ENCODE measurements around the gene KIF21B.

KIF21B gene

DNA sequence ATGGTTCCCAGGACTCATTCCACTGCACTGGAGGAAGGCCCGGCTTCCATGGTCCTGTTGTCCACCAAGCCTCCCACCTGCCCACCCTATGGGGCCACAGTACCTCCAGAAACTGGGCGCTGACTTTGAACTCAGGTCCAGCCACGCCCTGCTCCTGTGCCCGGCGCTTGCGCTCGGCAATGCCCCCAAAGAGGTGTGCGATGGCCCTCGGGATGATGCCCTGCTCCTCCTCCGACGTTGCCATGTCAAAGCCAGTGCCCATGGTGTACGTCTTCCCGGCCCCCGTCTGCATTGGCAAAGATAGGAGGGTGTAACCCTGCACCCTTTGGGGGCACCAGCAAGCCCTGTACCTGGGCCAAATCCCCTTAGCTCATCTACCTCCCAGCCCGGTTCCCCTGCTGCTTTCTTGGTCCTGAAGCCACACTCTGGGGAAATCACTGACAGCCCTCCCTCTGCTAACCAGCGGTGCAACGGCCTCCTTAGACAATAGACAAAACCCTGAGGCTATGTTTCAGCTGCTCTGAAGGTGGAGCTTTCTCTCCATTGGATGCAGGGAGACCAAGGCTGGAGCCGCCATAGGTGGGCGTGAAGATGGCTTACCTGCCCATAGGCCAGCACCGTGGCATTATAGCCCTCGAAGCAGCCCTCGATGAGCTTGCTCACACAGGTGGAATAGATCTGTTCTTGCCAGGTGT is 14.7 kb downstream of the KIF21B start:
- TF ChIP-seq, protein P1, sequence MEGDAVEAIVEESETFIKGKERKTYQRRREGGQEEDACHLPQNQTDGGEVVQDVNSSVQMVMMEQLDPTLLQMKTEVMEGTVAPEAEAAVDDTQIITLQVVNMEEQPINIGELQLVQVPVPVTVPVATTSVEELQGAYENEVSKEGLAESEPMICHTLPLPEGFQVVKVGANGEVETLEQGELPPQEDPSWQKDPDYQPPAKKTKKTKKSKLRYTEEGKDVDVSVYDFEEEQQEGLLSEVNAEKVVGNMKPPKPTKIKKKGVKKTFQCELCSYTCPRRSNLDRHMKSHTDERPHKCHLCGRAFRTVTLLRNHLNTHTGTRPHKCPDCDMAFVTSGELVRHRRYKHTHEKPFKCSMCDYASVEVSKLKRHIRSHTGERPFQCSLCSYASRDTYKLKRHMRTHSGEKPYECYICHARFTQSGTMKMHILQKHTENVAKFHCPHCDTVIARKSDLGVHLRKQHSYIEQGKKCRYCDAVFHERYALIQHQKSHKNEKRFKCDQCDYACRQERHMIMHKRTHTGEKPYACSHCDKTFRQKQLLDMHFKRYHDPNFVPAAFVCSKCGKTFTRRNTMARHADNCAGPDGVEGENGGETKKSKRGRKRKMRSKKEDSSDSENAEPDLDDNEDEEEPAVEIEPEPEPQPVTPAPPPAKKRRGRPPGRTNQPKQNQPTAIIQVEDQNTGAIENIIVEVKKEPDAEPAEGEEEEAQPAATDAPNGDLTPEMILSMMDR (conservative IDR thresholded peaks at IDR 0.05; ENCODE audit: low read length), result no peak
- H3K4me3 ChIP-seq (ENCODE audit: low read length), result no peak overlapping the region
- no peak for DNase-seq (ENCODE audit: low read depth)

DNA sequence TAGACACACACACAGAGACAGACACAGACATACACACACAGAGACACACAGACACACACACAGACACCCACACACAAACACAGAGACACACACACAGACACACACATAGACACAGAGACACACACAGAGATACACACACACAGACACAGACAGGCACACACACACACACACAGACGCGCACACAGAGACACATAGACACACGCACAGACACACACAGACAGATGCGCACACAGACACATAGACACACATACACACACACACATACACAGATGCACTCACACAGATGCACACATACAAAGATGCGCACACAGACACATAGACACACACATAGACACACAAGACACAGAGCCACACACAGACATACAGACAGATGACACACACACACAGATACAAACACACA is 16.0 kb downstream of the KIF21B start:
- DNase-seq (ENCODE audit: low read depth), result no peak
- H3K4me3 ChIP-seq (ENCODE audit: low read length), result no peak overlapping the region
- TF ChIP-seq, protein P1 (conservative IDR thresholded peaks at IDR 0.05; ENCODE audit: low read length), result no peak

DNA sequence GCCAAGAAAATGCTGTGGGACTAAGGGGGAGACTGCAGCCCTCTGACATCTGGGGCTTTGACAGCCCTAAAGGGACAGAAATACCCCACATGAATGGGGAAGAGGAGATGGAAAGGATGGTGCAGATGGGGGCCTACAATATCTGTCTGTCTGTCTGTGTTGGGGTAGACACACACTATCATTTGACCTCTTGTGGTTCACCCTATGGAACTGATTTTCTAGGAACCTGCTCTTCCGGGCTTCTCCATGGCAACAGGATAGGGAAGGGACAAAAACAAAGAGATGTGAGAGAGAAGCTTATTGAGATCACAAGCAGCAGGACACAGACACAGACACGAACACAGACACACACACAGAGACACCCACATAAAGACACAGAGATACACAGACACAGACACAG is 17.1 kb downstream of the KIF21B start:
- H3K4me3 ChIP-seq (ENCODE audit: low read length), result no peak overlapping the region
- TF ChIP-seq, protein P1 (conservative IDR thresholded peaks at IDR 0.05; ENCODE audit: low read length), result no peak
- DNase-seq (ENCODE audit: low read depth), result no peak

DNA sequence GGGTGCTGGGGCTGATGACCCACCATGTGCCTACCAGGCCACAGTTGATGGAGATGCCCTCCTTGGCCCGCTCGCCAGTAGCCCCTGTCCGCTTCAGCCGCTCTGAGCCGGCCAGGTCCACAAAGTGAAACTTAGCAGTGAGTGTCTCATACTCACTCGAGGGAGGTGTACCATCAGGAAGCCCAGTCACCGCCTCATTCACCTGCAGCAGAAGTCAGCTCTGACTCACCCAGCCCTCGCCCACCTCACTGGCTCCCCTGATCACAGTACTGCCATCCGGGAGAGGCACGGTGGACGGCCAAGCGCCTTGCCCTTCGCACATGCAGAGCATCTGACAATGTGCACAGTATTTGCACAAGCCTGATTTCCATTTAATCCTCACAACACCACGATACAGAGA is 18.8 kb downstream of the KIF21B start:
- TF ChIP-seq, protein P1 (conservative IDR thresholded peaks at IDR 0.05; ENCODE audit: low read length), result no peak
- H3K4me3 ChIP-seq (ENCODE audit: low read length), result no peak overlapping the region
- no peak for DNase-seq (ENCODE audit: low read depth)

DNA sequence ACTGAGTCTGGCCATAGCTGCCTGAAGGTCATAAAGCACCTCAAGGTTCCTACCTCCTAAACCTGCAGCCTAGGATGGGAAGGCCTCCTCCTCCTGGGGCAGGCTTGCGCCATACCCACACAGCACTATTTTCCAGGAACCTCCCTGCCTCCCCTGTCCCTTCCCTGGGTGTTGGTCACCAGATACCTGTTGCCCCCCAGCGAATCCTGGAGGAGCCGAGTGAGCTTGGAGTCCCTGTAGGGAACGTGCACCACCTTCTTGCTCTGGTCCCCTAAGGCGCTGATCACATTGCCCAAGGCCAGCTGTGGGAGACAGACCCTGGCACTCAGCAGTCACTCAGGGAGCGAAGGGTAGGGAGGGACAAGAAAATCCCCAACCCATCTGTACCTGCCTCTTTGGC is 19.4 kb downstream of the KIF21B start:
- no peak overlapping the region for H3K4me3 ChIP-seq (ENCODE audit: low read length)
- no peak for DNase-seq (ENCODE audit: low read depth)
- TF ChIP-seq, protein P1 (conservative IDR thresholded peaks at IDR 0.05; ENCODE audit: low read length), result no peak

DNA sequence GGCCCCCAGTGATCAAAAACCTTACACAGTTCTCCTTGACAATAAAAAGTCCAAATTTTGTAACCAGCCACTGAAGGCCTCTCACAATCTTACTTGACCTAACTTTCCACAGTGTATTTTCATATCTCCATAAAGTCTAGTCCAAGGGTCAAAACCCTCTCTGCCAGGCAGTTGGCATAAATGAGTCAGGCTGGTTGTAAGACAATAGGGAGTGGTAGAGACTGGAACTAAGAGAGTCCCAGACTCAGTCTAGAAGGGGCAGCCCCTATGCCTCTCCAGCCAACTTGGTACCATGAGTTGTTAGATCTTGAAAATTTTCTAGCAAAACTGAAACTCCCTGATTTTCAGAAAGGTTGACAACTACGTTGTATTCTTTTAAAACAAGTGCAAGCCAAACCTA is 21.0 kb downstream of the KIF21B start:
- no peak for DNase-seq (ENCODE audit: low read depth)
- no peak overlapping the region for H3K4me3 ChIP-seq (ENCODE audit: low read length)
- TF ChIP-seq, protein P1 (conservative IDR thresholded peaks at IDR 0.05; ENCODE audit: low read length), result no peak

DNA sequence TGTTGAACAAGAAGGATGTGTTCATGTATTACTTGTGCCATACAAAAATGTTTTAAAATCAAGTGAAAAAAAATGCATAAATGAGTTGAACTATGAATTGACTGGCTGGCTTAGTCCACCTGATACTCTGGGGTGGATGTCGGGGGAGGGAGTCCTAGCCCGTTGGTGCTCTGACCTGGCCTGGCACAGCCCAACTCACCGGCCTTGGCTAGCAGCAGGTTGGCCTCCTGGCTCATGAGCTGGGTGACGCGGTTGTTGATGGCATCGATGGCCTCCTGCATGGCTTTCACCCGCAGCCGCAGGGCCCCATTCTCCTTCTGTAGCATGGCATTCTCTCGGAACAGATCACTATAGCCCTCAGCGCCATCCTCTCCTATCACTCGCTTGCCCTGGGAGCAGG is 21.6 kb downstream of the KIF21B start:
- TF ChIP-seq, protein P1 (conservative IDR thresholded peaks at IDR 0.05; ENCODE audit: low read length), result no peak
- no peak overlapping the region for H3K4me3 ChIP-seq (ENCODE audit: low read length)
- no peak for DNase-seq (ENCODE audit: low read depth)

Data from AG10803 (cell line).